NOMO-1 treated with DMSO at 0.1 percent for 48 hours (cell line): Measurements from ENCODE around the gene HHIP.

Experiments used
- DNase-seq: peaks from one replicate; lab custom pipeline; 2025; ENCODE audit not compliant: unreplicated experiment; lab: John Stamatoyannopoulos, UW

Gene HHIP, protein sequence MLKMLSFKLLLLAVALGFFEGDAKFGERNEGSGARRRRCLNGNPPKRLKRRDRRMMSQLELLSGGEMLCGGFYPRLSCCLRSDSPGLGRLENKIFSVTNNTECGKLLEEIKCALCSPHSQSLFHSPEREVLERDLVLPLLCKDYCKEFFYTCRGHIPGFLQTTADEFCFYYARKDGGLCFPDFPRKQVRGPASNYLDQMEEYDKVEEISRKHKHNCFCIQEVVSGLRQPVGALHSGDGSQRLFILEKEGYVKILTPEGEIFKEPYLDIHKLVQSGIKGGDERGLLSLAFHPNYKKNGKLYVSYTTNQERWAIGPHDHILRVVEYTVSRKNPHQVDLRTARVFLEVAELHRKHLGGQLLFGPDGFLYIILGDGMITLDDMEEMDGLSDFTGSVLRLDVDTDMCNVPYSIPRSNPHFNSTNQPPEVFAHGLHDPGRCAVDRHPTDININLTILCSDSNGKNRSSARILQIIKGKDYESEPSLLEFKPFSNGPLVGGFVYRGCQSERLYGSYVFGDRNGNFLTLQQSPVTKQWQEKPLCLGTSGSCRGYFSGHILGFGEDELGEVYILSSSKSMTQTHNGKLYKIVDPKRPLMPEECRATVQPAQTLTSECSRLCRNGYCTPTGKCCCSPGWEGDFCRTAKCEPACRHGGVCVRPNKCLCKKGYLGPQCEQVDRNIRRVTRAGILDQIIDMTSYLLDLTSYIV

DNA sequence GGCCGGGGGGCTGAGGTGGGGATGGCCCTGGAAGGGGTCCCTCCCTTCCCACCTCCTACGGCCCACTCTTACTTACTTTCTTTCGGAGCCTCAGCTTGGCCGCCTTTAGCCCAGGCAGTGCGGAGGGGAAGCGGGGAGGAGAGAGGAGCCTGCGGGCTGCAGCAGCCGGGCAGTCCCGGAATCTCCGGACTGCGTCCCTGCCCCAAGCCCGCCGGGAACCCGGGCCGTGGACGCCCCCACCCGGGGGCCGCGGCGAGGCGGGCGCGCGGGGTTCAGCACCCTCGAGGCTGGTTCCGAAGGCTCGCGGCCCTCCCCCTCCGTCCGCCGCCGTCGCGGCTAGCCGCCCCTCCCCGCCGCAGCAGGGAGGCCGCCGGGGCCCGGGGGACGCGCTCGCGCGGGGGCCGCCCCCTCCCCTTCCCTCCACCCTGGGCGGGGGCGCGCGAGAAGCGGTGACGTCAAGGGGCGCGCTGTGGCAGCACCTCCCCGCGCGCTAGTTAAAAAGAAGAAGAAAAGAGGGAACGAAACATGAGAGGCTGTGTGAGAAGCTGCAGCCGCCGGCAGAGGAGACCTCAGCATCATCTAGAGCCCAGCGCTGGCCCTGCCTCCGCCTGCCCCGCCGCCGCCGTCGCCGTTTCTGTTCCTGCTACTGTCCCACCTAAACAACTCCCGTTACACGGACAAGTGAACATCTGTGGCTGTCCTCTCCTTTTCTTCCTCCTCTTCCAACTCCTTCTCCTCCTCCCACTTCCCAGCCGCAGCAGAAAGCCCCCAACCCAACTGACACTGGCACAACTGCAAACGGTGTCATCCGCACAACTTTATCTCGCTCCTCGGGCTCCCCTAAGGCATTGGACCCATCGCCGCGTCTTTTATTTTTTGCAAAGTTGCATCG lies at the start of gene HHIP:
HHIP (plus strand) TSS at position 526 of the 892 bp plus-strand sequence. CDS start 520 bp downstream, outside the sequence.
- peak; percentile 64 for DNase-seq

DNA sequence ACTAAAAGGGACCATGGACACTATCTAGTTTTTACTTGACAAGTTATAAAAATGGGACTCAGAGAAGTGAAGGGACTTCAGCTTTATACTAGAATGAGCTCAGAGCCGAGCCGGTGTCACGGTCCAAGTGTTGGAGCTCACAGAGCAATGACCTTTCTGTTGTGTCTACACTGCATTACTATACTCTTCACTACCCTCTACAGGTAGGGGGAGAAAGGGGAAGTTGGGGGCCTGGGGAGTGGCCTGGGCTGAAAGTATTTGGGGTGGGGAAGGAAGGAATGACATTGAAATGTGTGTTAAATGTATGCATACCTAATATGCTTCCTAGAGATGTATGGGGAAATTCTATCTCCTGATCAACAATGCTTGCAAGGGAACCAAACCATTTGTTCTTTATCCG lies 48.8 kb upstream of the HHIP start:
- no peak for DNase-seq

DNA sequence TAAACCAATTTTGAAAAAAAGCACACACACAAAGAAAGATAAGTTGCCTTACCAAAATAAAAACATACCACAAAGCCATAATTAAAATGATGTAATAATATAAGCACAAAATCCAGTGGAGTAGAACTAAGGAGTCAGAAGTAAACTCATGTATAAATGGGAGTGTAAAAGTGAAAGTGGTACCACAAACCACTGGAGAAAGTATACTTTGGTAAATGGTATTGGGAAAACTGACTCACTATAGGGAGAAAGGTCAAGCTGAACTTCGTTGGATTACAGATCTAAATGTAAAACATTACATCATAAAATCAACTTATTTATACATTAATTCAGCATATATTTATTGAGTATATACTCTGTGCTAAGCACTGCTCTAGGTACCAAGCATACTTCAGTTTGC lies 46.3 kb upstream of the HHIP start:
- no peak for DNase-seq

DNA sequence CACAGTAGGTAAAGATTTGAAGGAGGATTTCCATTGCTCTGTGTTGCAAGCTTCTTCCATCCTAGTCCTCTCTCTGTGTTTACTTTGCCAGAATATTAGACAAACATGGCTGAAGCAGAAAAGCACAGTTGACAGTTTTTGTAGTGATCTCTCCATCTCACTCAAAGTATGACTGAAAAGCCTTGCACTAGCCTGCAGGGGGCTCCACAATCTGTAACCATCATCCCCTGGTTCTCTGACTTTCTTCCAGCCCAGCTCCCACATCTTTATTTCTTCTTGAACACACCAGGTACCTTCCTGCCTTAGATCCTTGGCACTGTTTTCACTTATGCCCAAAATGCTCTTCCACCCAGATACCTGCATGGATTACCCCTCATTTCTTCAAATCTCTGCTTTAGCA lies 34.1 kb upstream of the HHIP start:
- DNase-seq = no peak

DNA sequence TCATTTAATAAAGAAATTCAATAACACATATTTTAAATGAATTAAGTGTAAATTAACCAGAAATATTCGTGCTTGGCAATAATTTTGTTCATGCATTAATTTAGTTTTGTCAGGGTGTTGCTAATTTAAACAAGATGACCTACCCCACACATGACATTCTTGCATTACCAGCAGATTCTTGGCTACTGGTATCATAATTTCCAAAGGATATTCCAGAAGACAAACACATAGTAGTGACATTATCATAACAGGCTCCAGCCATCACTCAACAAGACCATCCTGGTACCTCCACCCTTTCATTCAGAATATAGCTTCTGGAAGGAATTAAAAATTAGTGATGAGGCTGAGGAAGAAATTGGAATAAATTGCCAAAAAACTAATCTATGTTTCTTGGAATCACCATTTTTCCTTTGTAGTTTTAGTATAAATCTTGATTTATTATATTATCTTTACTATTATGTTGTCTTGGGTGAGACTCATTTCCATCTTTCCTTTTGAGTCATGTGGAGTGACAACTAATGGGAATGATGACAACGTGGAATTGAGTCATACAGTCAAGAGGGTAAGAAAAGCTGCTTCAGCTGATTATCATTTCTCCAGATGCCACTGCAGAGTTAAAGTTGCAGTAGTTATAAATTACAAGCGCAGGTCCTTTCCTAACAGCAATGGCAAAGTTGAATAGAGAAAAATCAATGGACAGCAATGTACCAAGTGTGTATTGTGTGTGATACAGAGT lies 30.9 kb upstream of the HHIP start:
- DNase-seq = no peak

DNA sequence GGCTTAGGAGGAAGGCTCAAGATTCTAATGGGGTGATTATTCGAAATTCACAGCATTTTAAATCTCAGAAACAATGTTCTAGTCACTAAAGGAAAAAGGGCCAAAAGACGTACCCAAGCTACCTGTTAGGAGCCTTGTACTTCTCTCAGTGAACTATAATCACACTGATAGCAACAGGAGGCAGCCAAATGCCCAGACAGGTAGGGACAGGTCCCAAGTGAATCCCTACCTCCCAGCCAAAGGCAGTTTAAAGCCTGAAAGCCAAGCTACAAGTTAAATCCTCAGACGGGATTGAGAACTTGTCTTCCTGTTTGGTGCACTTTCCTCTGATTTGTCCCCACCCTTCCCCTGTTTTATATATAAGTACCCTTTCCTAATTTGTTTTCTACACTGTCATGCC lies 24.3 kb upstream of the HHIP start:
- DNase-seq = no peak

DNA sequence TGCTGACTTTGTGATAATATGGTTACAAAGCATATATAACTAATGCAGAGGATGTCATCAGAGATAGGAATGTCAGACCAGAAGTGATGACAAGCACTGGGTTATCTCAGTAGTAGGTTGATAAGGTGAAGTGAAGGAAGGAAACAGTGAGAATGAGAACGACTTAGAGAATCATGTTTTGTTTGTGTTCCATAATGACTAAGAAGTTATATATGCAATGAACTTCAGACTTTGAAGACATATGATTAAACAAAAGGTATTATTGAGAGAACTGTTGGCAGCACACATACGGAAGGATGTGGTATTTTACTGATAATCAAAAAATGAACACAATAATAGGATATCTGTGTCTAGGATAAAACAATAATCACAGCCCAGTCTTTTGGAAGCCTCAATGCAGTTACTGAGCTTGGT lies 18.3 kb upstream of the HHIP start:
- no peak for DNase-seq

DNA sequence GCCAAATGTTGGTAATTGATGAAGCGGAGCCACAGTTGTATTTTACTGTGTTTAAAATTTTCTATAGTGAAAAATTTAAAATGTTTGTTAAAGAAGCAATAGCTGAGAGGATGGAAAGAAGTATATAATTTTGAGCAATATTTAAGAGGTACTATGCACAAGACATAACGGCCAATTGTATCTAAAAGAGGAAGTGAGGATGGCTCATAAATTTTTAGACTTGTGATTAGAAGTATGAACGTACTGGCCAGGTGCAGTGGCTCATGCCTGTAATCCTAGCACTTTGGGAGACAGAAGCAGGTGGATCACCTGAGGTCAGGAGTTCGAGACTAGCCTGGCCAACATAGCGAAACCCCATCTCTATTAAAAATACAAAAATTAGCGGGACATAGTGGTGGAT lies 12.7 kb upstream of the HHIP start:
- peak; percentile 35 for DNase-seq

DNA sequence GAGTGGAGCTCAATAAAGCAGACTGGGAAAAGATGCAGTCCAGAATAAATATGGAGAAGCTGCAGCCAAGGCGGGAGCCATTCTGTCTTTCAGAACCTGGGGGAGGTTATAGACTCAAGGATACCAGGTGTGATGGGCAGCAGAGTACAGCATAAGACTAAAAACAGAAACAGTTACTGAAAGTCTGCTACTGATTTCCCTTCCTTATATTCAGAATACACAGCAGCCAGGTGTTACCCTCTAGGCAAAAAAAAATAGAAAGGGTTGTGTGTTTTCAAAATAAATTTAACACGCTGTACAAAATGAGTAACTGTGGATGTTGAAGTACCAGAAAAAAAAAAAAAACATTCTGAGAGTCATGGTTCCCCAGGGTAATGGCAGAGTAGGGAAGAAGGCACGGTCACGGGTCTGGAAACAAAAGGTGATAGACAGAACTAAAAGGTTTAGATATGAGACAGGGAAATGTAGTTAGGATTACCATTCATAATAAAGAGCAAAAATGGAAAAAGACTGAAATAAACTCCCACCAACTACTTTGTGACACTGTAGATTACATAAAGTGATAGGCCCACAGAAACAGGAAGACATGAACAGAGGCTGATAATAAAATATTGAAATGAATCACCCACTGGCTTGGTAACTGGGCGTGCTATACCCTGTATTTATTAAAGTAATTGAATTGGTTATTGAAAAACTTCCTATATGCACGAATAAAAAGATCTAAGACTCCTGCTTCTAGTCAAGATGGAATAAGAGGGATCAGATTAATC lies 10.8 kb upstream of the HHIP start:
- DNase-seq = no peak

DNA sequence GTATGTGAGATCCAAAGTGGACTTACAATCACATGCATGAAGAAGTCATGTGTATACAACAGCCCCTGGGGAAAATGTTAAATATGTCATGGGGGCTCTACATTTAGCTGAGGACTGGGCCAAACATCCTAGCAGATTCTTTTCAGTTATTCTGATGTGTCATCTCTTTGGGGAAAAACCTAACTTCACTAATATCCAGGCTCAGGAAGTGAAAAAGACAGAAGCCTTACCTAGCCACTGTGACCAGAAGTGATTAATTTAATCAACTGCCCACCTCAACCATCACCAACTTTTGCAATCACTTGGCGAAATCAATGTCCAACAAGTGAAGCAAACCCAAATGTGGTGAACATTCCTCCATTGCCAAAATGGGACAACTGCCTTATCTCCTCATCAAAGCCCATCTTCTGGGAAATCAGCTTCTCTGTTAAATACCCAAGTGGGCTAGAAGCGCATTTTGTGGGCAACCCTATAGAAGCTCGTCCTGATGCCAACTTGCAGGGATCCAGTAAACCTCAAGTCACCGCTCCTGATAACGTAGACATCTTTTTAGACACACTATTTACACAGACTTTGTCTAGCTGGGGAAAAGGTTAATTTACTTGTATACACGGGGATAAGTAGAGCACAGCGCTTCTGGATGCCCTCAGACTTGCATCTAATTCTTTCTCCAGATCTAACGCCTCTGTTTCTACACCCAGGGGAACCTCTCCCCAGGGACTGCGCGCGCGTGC lies 1.4 kb upstream of the HHIP start:
- no peak for DNase-seq

DNA sequence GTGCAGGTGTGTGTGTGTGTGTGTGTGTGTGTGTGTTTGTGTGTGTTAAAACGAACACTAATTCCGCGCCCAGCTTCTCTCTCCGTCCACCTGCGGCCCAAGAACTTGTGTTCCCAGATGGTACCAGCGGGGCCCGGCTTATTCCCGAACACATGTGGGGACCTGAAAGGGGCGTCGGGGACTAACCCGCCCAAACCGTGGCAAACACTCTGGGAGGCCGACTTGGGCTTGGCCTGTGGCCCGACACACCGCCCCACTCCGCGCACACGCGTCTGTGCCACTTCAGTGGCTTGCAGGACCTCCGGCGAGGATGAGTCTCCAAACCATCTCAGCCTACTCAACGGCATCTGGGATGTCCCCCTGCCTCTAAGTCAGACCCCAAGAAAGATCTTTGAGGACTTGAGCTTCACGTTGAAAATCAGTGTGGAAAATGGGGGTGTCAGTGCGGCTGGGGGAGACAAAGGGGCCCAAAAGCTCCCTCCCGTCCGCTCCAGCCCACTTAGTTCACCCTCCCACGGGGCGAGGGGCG lies 790 bp upstream of the HHIP start:
- no peak for DNase-seq

DNA sequence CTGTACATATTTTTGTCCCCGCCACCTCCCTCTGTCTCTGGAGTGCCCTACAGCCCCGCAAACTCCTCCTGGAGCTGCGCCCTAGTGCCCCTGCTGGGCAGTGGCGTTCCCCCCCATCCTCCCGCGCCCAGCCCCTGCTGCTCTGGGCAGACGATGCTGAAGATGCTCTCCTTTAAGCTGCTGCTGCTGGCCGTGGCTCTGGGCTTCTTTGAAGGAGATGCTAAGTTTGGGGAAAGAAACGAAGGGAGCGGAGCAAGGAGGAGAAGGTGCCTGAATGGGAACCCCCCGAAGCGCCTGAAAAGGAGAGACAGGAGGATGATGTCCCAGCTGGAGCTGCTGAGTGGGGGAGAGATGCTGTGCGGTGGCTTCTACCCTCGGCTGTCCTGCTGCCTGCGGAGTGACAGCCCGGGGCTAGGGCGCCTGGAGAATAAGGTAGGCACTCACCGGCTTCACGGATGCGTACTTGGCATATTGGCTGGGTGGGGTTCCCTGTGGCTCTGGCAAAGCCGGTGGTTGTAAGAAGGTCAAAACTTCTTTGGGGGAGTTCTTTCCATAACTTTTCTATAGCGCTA lies 653 bp downstream of the HHIP start:
- DNase-seq = no peak

DNA sequence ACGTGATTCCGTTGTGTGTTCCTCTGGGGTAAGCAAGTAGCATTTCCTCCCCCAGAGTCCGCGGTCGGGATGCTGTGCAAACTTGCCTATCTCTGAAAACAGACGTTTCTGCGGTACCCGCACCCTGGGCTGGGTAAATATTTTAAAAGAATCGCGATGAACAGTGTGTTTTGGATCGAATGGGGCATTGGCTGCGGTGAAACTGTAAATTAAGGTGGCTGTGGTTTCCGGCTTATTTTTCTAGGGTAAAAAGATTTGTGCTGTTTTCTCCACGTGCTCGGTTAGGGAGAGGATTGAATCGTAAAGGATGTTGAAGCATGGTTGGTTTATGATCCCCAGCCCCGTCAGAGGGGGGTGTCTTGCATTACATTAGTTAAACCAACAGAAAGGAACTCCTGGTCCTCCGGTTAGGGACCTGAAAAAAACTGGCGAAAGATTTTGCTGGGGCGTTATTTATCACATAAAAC lies 1.2 kb downstream of the HHIP start:
- DNase-seq = no peak

DNA sequence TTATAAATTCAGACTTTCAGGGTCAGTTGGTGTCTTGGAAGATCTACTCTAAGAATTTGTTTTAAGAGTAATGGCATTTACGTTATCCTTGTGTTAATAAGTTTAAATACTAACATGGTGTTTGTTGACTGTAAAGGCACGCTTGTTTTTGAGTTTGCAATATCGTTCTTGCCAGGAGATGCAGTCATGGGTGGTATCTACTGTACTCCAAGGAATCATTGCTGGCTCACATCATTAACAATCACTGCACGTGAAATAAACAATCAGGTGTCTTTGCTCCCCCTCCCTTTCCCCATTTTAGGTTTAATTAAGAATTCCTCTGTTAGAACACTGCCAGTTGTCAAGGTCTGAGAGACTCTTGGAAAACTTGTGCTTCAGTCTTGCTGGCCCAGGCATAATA lies 1.6 kb downstream of the HHIP start:
- no peak for DNase-seq

DNA sequence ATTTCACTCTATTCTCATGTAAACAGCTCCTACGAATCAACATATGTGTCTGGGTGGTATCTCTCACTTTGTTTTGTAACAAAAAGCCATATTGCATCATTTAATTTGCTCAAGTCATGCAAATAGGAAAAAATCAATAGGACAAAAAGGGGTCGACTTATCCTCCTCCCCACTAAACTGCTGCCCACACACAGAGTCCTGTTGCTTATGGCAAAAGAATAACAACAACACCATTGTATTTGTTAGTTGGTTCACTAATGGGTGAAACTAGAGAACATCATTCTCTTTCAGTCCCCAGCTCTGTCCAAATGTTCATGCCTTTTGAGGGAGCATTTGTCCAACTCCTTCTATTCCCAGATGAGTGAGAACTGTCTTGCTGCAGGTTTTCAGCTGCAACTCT lies 2.1 kb downstream of the HHIP start:
- DNase-seq = no peak

DNA sequence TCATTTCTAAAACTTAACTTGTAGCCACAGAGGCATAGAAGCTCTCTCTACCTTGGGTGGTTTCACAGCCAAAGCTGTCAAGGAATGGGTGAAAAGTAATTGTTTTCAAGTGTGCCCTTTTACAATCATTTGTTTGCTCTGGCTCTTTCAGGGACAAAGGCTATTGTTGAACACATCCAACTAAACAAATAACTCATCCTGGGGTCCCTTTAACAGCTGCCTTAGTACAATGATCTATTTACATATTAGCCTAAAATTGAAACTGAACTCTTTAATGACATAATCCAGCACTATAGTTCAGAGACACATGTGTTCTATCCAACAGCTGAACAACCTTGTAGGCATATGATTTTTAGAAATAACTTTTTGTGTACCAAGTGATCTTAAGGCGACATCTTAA lies 3.7 kb downstream of the HHIP start:
- DNase-seq = no peak

DNA sequence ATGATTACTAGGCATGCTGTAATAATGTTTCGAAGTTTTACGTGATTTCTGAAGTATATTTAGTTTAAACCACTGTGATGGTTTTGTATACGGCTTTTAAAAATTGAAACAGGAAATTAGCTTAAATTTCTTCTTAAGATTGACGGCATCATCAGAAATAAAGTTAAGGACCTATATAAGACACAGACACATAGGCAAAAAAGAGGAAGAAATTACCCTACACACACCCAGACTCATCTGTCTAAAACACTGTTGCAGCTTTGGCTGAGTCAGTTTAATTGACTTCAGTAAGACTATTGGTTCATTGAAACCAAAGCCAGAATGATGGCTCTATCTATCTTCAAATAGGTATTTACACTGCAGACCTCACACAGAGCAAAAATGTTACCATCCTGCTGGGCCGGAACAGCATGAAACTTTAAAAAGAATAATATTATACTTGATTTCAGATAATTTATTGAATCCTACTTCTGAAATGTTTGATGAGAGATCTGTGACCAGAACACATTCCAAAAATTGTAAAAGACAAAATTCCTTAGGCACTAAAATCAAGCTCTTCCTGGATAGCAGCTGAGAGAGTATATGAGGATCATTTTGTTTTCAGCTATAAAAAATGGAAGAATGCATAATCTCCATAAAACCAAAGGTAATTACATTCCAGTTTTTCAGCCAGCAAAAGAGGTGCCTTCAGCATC lies 4.5 kb downstream of the HHIP start:
- DNase-seq = peak; percentile 57
